ENCODE data around the gene CNNM2.
"Not testable (repeated sequence)": the region's sequence is repeated elsewhere in the genome, so short reads cannot be mapped to it uniquely, and the experiment has no call there.

Gene CNNM2

DNA sequence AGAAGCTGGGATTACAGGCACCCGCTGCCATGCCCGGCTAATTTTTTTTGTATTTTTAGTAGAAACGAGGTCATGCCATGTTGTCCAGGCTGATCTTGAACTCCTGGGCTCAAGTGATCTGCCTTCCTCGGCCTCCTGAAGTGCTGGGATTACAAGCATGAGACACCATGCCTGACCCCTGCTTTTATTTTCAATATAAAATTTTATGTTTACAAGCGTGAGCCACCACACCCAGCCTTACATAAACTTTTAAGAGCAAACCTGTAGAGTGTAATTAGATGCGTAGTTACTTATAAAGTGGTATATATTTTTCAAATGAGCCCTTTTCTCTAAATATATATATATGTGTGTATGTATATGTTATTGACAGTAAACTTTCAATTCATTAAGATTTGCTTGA, 8.7 kb downstream of the CNNM2 start:
- no peaks in the 10 kb centered on the region for H3K9me3 ChIP-seq (ENCODE audit: control insufficient read depth, low read length)
- H3K36me3 ChIP-seq (ENCODE audit: control insufficient read depth, insufficient read depth, low read length), result peaks cover 7% of the 10 kb centered on the region
- H3K4me1 ChIP-seq (ENCODE audit: control insufficient read depth, insufficient read depth, low read length, poor library complexity, severe bottlenecking), result no peaks in the 10 kb centered on the region
- H3K4me3 ChIP-seq (ENCODE audit: extremely low read depth, insufficient read depth, low read length, poor library complexity, severe bottlenecking), result no peak overlapping the region
- H3K27ac ChIP-seq (ENCODE audit: low read depth, low read length, severe bottlenecking), result no peak overlapping the region
- WGBS, 2 experiments (ENCODE audit: insufficient coverage in 2 of 2), result 82 to 100% methylated on average over 2 to 4 of the region's 6 CpGs

DNA sequence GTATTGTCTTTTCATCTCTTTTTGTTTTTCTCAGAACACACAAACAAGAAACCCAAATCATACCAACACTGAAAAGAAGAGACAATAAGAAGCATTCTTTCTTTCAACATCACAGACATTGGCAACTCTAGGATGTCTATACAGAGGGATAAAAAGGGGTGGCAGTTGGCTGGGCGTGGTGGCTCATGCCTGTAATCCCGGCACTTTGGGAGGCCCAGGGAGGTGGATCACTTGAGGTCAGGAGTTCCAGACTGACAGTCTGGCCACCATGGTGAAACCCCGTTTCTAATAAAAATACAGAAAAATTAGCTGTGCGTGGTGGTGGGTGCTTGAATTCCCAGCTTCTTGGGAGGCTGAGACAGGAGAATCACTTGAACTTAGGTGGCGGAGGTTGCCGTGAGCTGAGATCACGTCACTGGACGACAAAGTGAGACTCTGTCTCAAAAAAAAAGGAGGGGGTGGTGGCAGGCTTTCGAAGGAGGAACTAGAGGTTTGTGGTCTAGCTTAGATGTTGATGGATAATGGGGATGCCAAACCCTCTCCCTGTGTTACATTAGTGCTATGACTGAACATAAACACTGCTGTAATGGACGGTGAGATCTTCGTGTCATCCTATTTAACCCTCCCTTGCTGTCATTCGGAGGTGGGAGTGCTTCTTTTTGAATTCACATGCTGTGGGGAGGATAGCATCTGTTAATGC, 9.4 kb downstream of the CNNM2 start:
- WGBS, 2 experiments (ENCODE audit: insufficient coverage in 2 of 2), result 96 to 97% methylated on average over 9 to 11 of the region's 12 CpGs
- H3K4me3 ChIP-seq (ENCODE audit: extremely low read depth, insufficient read depth, low read length, poor library complexity, severe bottlenecking), result no peak overlapping the region
- H3K9me3 ChIP-seq (ENCODE audit: control insufficient read depth, low read length), result no peaks in the 10 kb centered on the region
- H3K4me1 ChIP-seq (ENCODE audit: control insufficient read depth, insufficient read depth, low read length, poor library complexity, severe bottlenecking), result no peaks in the 10 kb centered on the region
- H3K36me3 ChIP-seq (ENCODE audit: control insufficient read depth, insufficient read depth, low read length), result peaks cover 7% of the 10 kb centered on the region
- H3K27ac ChIP-seq (ENCODE audit: low read depth, low read length, severe bottlenecking), result no peak overlapping the region

DNA sequence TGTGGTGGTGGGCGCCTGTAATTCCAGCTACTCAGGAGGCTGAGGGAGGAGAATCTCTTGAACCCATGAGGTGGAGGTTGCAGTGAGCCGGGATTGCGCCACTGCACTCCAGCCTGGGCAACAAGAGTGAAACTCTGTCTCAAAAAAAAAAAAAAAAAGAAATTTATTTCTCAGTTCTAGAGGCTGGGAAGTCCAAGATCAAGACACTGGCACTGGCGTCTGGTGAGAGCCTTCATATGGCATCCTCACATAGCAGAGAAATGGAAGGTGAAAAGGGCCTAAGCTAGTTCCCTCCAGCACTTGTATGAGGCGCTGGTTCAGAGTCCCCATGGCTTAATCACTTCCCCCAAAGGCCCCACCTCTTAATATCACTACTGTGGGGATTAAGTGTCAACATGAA, 10.3 kb downstream of the CNNM2 start:
- 100% methylated on average over 1 of the region's 5 CpGs for WGBS, 2 experiments (ENCODE audit: insufficient coverage in 2 of 2)
- not testable (repeated sequence) for H3K4me3 ChIP-seq (ENCODE audit: extremely low read depth, insufficient read depth, low read length, poor library complexity, severe bottlenecking); H3K4me1 ChIP-seq (ENCODE audit: control insufficient read depth, insufficient read depth, low read length, poor library complexity, severe bottlenecking); H3K27ac ChIP-seq (ENCODE audit: low read depth, low read length, severe bottlenecking); H3K9me3 ChIP-seq (ENCODE audit: control insufficient read depth, low read length); H3K36me3 ChIP-seq (ENCODE audit: control insufficient read depth, insufficient read depth, low read length)

DNA sequence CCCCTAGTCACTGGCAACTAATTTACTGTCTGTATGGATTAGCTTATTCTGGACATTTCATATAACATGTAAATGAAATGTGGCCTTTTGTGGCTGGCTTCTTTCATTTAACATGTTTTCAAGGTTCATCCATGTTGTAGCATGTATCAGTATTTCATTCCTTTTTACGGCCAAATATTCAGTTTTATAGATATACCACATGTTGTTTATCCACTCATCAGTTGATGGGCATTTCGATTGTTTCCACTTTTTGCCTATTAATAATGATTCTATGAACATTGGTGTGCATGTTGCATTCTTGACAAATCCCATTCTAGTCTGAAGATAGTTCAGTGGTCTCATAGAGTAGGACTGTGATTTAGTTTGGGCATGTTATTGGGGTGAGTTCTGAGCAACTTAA, 12.6 kb downstream of the CNNM2 start:
- WGBS, 2 experiments (ENCODE audit: insufficient coverage in 2 of 2), result 86% methylated on average over 1 of the region's 2 CpGs; no CpG with 5 or more reads in 1 of the 2 experiments
- Histone ChIP-seq H3K4me1 (ENCODE audit: control insufficient read depth, insufficient read depth, low read length, poor library complexity, severe bottlenecking) (no peaks in the 10 kb centered on the region), H3K36me3 (ENCODE audit: control insufficient read depth, insufficient read depth, low read length) (peaks cover 7% of the 10 kb centered on the region), H3K4me3 (ENCODE audit: extremely low read depth, insufficient read depth, low read length, poor library complexity, severe bottlenecking) (no peak overlapping the region), H3K27ac (ENCODE audit: low read depth, low read length, severe bottlenecking) (no peak overlapping the region), H3K9me3 (ENCODE audit: control insufficient read depth, low read length) (no peaks in the 10 kb centered on the region)

DNA sequence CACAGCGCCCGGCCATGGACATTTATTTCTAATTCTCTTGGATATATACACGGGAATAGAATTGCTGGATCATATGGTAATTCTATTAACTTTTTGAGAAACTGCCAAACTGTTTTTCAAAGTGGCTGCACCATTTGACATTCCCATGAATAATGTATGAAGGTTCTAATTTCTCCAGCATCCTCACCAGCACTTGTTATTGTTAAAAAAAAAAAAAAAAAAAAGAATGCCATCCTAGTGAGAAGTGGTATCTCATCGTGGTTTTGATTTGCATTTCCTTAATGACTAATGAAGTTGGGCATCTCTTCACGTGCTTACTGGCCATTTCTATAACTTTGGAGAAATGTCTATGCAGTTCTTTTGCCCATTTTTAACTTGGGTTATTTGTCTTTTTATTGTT, 13.5 kb downstream of the CNNM2 start:
- H3K9me3 ChIP-seq (ENCODE audit: control insufficient read depth, low read length), result no peaks in the 10 kb centered on the region
- peaks cover 7% of the 10 kb centered on the region for H3K36me3 ChIP-seq (ENCODE audit: control insufficient read depth, insufficient read depth, low read length)
- H3K4me1 ChIP-seq (ENCODE audit: control insufficient read depth, insufficient read depth, low read length, poor library complexity, severe bottlenecking), result no peaks in the 10 kb centered on the region
- WGBS, 2 experiments (ENCODE audit: insufficient coverage in 2 of 2), result 89 to 100% methylated on average over 3 to 5 of the region's 5 CpGs
- H3K27ac ChIP-seq (ENCODE audit: low read depth, low read length, severe bottlenecking), result no peak overlapping the region
- H3K4me3 ChIP-seq (ENCODE audit: extremely low read depth, insufficient read depth, low read length, poor library complexity, severe bottlenecking), result no peak overlapping the region

DNA sequence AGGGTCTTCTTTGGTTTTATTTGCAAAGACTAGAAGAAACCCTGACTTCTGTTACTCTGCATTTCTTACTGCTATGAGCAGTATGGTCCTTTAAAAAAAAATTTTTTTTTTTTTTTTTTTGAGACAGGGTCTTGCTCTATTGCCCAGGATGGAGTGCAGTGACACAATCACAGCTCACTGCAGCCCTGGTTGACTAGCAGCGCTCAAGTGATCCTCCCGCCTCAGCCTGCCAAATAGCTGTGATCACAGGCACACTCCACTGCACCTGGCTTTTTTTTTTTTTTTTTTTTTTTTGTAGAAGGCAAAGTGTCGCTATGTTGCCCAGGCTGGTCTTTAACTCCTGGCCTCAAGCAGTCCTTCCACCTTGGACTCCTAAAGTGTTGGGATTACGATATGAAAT, 17.4 kb downstream of the CNNM2 start:
- 90 to 92% methylated on average over 1 to 2 of the region's 4 CpGs for WGBS, 2 experiments (ENCODE audit: insufficient coverage in 2 of 2)
- no peaks in the 10 kb centered on the region for H3K4me1 ChIP-seq (ENCODE audit: control insufficient read depth, insufficient read depth, low read length, poor library complexity, severe bottlenecking)
- H3K27ac ChIP-seq (ENCODE audit: low read depth, low read length, severe bottlenecking), result no peak overlapping the region
- H3K4me3 ChIP-seq (ENCODE audit: extremely low read depth, insufficient read depth, low read length, poor library complexity, severe bottlenecking), result no peak overlapping the region
- no peaks in the 10 kb centered on the region for H3K36me3 ChIP-seq (ENCODE audit: control insufficient read depth, insufficient read depth, low read length)
- H3K9me3 ChIP-seq (ENCODE audit: control insufficient read depth, low read length), result no peaks in the 10 kb centered on the region

DNA sequence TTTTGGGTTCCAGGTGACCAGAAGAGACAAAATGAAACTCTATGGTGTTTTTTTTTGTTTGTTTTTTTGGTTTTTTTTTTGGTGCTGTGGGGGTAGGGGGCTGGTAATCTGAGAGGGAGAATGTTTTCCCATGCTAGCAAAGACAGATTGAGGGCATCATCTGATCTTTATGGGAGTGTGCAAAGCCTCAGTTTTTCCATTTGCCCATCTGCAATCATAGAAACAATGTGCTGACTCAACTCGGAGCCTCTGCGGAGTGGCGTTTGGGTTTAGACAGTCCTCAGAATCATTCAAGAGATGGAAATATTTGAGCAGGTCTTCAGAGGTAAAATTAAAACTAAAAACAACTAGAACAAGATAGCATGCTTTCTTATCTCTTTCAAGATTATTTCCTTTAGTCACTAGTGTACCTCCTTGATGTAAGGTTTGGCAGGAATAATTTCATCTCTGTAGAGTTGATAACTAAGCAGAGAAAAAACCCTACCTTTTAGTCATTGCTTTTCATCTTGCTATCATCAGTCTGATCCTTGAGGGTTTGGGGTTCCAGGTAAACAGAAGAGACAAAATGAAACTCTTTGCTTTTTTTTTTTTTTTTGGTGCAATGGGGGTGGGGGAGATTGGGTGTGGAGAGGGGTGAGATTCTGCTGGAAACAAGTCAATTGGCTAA, 18.0 kb downstream of the CNNM2 start:
- Histone ChIP-seq H3K4me3 (ENCODE audit: extremely low read depth, insufficient read depth, low read length, poor library complexity, severe bottlenecking) (no peak overlapping the region), H3K36me3 (ENCODE audit: control insufficient read depth, insufficient read depth, low read length) (no peaks in the 10 kb centered on the region), H3K4me1 (ENCODE audit: control insufficient read depth, insufficient read depth, low read length, poor library complexity, severe bottlenecking) (no peaks in the 10 kb centered on the region), H3K9me3 (ENCODE audit: control insufficient read depth, low read length) (no peaks in the 10 kb centered on the region), H3K27ac (ENCODE audit: low read depth, low read length, severe bottlenecking) (no peak overlapping the region)
- WGBS, 2 experiments (ENCODE audit: insufficient coverage in 2 of 2), result 95% methylated on average over 3 of the region's 3 CpGs; no CpG with 5 or more reads in 1 of the 2 experiments

DNA sequence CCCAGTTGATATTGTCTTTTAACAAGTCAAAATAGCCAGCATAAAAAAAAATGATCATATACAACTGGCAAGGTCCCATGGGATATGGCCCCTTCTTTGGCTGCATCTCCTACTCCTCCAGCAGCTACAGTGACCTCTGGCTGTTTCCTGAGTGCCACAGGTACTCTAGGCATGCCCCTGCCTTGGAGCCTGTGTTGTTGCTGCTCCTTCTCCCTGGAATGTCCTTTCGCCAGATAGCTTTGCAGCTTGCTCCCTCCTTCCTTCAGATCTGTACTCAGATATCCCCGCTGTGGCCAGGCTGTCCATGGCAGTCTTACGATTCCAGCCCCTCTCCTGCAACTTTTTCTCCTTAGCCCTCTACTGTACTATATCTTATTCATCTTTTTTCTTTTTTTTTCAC, 23.3 kb downstream of the CNNM2 start:
- H3K9me3 ChIP-seq (ENCODE audit: control insufficient read depth, low read length), result no peaks in the 10 kb centered on the region
- 93 to 97% methylated on average over 3 of the region's 3 CpGs for WGBS, 2 experiments (ENCODE audit: insufficient coverage in 2 of 2)
- no peak overlapping the region for H3K27ac ChIP-seq (ENCODE audit: low read depth, low read length, severe bottlenecking)
- no peak overlapping the region for H3K4me3 ChIP-seq (ENCODE audit: extremely low read depth, insufficient read depth, low read length, poor library complexity, severe bottlenecking)
- H3K36me3 ChIP-seq (ENCODE audit: control insufficient read depth, insufficient read depth, low read length), result no peaks in the 10 kb centered on the region
- H3K4me1 ChIP-seq (ENCODE audit: control insufficient read depth, insufficient read depth, low read length, poor library complexity, severe bottlenecking), result peaks cover 9% of the 10 kb centered on the region

DNA sequence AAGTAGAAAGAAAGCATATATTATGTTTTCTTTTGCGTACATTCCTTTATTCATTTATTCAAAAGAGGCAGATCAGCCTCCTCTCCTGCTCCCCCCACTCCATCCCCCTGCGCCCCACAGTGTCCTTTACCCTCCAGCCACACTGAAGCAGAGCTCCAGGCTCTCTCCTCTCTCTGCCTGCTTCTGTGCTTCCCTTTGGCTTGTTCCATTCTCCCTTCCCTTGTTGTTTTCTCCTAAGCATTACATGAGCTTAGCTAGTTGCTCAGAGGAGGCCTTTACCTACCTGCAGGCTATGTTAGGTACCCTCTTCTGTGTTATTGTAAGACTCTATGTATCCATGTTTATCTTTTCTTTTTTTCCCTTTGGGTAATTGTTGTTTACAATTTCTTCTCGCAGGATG, 27.4 kb downstream of the CNNM2 start:
- Histone ChIP-seq H3K27ac (ENCODE audit: low read depth, low read length, severe bottlenecking) (no peak overlapping the region), H3K4me3 (ENCODE audit: extremely low read depth, insufficient read depth, low read length, poor library complexity, severe bottlenecking) (no peak overlapping the region), H3K9me3 (ENCODE audit: control insufficient read depth, low read length) (no peaks in the 10 kb centered on the region), H3K4me1 (ENCODE audit: control insufficient read depth, insufficient read depth, low read length, poor library complexity, severe bottlenecking) (peaks cover 9% of the 10 kb centered on the region), H3K36me3 (ENCODE audit: control insufficient read depth, insufficient read depth, low read length) (no peaks in the 10 kb centered on the region)
- 100% methylated on average over 2 of the region's 3 CpGs for WGBS, 2 experiments (ENCODE audit: insufficient coverage in 2 of 2)

DNA sequence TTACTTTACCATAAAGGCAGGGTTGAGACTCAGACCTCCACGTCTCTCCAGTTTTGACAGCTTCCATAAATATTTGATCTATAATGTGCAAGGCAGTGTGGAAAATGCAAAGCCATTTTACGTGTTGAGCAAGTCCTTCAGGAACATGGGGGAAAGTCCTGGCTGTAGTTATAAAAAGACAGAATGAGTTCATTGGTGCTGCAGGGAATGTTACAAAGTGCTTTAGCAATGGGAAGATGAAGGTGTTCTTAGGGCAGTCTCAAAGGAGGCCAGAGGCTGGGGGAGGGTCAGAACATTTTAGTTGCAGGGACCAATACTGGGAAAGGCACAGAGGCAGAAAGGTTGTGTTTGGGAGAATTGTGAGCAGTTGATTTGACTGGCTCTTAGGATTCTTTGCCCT, 27.9 kb downstream of the CNNM2 start:
- Histone ChIP-seq H3K27ac (ENCODE audit: low read depth, low read length, severe bottlenecking) (no peak overlapping the region), H3K36me3 (ENCODE audit: control insufficient read depth, insufficient read depth, low read length) (no peaks in the 10 kb centered on the region), H3K4me3 (ENCODE audit: extremely low read depth, insufficient read depth, low read length, poor library complexity, severe bottlenecking) (no peak overlapping the region), H3K4me1 (ENCODE audit: control insufficient read depth, insufficient read depth, low read length, poor library complexity, severe bottlenecking) (peaks cover 9% of the 10 kb centered on the region), H3K9me3 (ENCODE audit: control insufficient read depth, low read length) (no peaks in the 10 kb centered on the region)
- 91 to 100% methylated on average over 2 of the region's 2 CpGs for WGBS, 2 experiments (ENCODE audit: insufficient coverage in 2 of 2)

DNA sequence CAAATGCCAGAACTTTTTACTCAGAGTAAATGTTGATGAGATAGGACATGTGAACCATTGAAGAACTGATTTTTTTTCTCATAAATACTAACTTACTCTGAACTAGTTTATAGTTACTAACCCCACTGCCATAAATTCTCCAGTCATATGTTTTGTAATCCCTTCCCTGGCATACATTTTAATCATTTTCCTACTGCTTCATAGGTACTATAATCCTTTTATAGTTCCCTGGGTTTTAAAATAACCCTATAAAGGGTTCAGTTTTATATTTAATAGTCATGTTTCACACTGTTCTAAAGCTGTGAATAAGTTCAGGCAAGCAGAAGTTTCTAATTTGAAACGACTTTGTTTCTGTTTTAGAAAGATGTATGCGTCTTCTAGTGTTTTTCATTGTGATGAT, 28.9 kb downstream of the CNNM2 start:
- no peak overlapping the region for H3K27ac ChIP-seq (ENCODE audit: low read depth, low read length, severe bottlenecking)
- H3K4me3 ChIP-seq (ENCODE audit: extremely low read depth, insufficient read depth, low read length, poor library complexity, severe bottlenecking), result no peak overlapping the region
- no peaks in the 10 kb centered on the region for H3K9me3 ChIP-seq (ENCODE audit: control insufficient read depth, low read length)
- H3K4me1 ChIP-seq (ENCODE audit: control insufficient read depth, insufficient read depth, low read length, poor library complexity, severe bottlenecking), result peaks cover 9% of the 10 kb centered on the region
- WGBS, 2 experiments (ENCODE audit: insufficient coverage in 2 of 2), result 96 to 100% methylated on average over 2 of the region's 2 CpGs
- H3K36me3 ChIP-seq (ENCODE audit: control insufficient read depth, insufficient read depth, low read length), result no peaks in the 10 kb centered on the region
